KMS-11 (cell line): Measurements from ENCODE around the gene IQGAP2.
"Not testable (repeated sequence)": the region's sequence is repeated elsewhere in the genome, so short reads cannot be mapped to it uniquely, and the experiment has no call there.

ENCODE experiments used
- H2AFZ ChIP-seq: fragments of 200-600 bp; sonication (generic); 2 replicates; pipeline ENCODE4 v1.6.1; 2016; ENCODE audit warnings: antibody characterized with exemption, mixed run types, low read depth
- H3K27ac ChIP-seq: fragments of 200-600 bp; sonication (generic); 2 replicates; pipeline ENCODE4 v1.6.1; 2016; ENCODE audit warnings: mild to moderate bottlenecking, mixed run types
- H3K27me3 ChIP-seq: fragments of 200-600 bp; sonication (generic); 2 replicates; pipeline ENCODE4 v1.6.1; 2017; ENCODE audit warnings: mild to moderate bottlenecking, low read depth, mixed run types, moderate library complexity; ENCODE audit not compliant: insufficient read depth
- H3K36me3 ChIP-seq: fragments of 200-600 bp; sonication (generic); 2 replicates; pipeline ENCODE4 v1.6.1; 2017; ENCODE audit warnings: mild to moderate bottlenecking, mixed run types; ENCODE audit not compliant: insufficient read depth
- H3K4me1 ChIP-seq: fragments of 200-600 bp; sonication (generic); 2 replicates; pipeline ENCODE4 v1.6.1; 2016; ENCODE audit warnings: mild to moderate bottlenecking, low read depth, mixed run types; ENCODE audit not compliant: poor library complexity, severe bottlenecking
- H3K4me2 ChIP-seq: fragments of 200-600 bp; sonication (generic); 2 replicates; pipeline ENCODE4 v1.7.0; 2016; ENCODE audit warnings: mild to moderate bottlenecking, mixed run types
- H3K4me3 ChIP-seq: fragments of 200-600 bp; sonication (generic); IDR thresholded peaks from 2 replicates; pipeline ENCODE4 v1.6.1; 2017; ENCODE audit warnings: low read depth, low read length, mixed read lengths; ENCODE audit not compliant: insufficient read depth
- H3K79me2 ChIP-seq: fragments of 200-600 bp; sonication (generic); 2 replicates; pipeline ENCODE4 v1.6.1; 2016; ENCODE audit warnings: low read depth, mixed run types; ENCODE audit not compliant: insufficient read depth
- H3K9ac ChIP-seq: fragments of 200-600 bp; sonication (generic); 2 replicates; pipeline ENCODE4 v1.6.1; 2016; ENCODE audit warnings: mild to moderate bottlenecking, mixed run types
- H4K20me1 ChIP-seq: fragments of 200-600 bp; sonication (generic); 2 replicates; pipeline ENCODE4 v1.6.1; 2016; ENCODE audit warnings: mild to moderate bottlenecking, mixed run types; ENCODE audit not compliant: insufficient read depth
- TF ChIP-seq, protein P1 (sequence below): fragments of 200-600 bp; sonication (generic); conservative IDR thresholded peaks from 2 replicates; pipeline ENCODE4 v1.6.1; 2017; ENCODE audit warnings: low read depth, mild to moderate bottlenecking, antibody characterized with exemption, low read length, moderate library complexity, mixed read lengths

The IQGAP2 gene

DNA sequence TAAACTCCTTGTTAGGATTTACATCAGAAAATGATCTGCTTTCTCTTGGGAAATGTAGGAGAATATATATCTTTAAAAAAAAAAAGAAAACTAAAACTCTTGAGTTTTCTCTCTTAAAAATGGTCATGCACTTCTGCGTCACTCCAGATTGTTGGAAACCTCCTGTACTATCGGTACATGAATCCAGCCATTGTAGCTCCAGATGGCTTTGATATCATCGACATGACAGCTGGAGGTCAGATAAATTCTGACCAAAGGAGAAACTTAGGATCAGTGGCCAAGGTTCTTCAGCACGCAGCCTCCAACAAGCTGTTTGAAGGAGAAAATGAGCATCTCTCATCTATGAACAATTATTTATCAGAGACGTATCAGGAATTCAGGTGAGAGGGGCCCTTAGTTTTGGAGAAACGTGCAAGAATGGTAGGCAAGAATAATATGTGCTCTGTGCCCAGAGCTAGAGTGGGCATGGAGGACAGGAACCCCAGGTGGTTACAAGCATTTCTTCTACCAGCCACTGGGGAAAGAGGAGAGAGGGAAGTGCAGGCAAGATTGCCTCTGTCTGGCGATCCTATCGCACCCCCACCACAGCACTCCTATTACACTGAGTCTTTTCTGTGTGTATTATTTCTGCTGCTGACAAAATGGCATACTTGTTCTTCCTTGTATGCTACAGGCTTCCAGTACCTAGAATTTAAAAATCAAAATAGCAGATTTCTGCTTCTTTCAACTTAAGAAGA is 271.4 kb downstream of the IQGAP2 start:
- TF ChIP-seq, protein P1, sequence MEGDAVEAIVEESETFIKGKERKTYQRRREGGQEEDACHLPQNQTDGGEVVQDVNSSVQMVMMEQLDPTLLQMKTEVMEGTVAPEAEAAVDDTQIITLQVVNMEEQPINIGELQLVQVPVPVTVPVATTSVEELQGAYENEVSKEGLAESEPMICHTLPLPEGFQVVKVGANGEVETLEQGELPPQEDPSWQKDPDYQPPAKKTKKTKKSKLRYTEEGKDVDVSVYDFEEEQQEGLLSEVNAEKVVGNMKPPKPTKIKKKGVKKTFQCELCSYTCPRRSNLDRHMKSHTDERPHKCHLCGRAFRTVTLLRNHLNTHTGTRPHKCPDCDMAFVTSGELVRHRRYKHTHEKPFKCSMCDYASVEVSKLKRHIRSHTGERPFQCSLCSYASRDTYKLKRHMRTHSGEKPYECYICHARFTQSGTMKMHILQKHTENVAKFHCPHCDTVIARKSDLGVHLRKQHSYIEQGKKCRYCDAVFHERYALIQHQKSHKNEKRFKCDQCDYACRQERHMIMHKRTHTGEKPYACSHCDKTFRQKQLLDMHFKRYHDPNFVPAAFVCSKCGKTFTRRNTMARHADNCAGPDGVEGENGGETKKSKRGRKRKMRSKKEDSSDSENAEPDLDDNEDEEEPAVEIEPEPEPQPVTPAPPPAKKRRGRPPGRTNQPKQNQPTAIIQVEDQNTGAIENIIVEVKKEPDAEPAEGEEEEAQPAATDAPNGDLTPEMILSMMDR = no peak
- peaks cover 8% of the 10 kb centered on the region; the same call in 1 of the 2 replicates for H3K36me3 ChIP-seq
- no peak overlapping the region for H3K4me3 ChIP-seq
- H3K9ac ChIP-seq = no peak overlapping the region
- no peak overlapping the region for H3K27ac ChIP-seq
- no peaks in the 10 kb centered on the region for H4K20me1 ChIP-seq
- no peaks in the 10 kb centered on the region for H3K79me2 ChIP-seq
- H3K4me1 ChIP-seq = no peaks in the 10 kb centered on the region
- no peak overlapping the region for H2AFZ ChIP-seq
- H3K4me2 ChIP-seq = no peak overlapping the region
- H3K27me3 ChIP-seq = no peaks in the 10 kb centered on the region

DNA sequence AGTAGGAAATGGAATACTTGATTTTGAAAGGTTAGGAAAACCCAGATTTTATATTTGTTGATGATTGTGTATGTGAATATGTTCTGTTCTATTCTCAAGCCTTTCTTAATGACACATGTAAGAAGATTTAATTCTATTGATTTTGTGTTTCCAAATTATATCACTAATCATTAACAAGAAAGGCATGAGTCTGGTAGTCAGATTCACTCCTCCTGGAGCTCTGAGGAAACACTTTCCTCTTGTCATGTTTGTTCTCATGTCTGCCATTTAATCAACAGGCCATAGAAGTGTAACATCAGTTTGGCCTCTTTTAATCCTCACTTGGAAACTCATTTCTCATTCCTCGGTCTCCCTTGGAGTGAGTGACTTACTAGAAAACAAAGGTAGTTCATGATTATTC is 272.3 kb downstream of the IQGAP2 start:
- no peak overlapping the region for H3K4me3 ChIP-seq
- H3K4me1 ChIP-seq = peaks cover 3% of the 10 kb centered on the region
- TF ChIP-seq, protein P1 = no peak

DNA sequence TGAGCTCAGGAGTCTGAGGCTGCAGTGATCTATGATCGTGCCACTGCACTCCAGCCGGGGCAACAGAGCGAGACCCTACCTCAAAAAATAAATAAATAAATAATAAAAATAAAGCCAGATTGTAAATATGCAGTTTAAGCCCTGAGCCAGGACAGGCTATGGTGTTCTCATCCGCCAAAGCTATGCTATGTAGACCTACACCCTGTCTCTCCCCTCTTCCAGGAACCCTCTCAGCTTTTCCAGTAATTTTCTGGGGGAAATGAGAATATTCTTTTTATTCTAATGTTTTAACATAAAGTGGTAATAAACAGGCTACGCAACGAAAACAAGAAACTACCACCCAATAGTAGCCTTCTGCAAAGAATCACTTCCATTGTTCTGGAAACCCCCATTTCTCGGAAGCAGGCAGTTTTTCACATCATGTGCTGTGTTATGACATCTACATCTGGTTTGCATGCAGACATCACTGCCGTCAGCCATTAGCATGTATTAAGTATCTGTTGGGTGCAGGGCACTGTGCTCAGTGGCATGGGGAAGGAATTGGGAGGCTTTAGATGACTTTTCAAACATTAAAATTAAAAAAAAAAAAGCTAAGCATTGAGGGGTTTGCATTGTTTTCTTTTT is 274.9 kb downstream of the IQGAP2 start:
- no peaks in the 10 kb centered on the region for H3K79me2 ChIP-seq
- no peaks in the 10 kb centered on the region for H3K27me3 ChIP-seq
- no peak overlapping the region for H3K4me3 ChIP-seq
- H2AFZ ChIP-seq = no peak overlapping the region
- no peak overlapping the region for H3K9ac ChIP-seq
- H3K4me1 ChIP-seq = peaks cover 13% of the 10 kb centered on the region
- TF ChIP-seq, protein P1 = no peak
- no peak overlapping the region for H3K4me2 ChIP-seq
- no peaks in the 10 kb centered on the region for H4K20me1 ChIP-seq
- H3K36me3 ChIP-seq = peaks cover 8% of the 10 kb centered on the region; the same call in 1 of the 2 replicates
- no peak overlapping the region for H3K27ac ChIP-seq

More for the DNA sequence above, 272.3 kb downstream of the IQGAP2 start:
- no peaks in the 10 kb centered on the region for H3K79me2 ChIP-seq
- H3K36me3 ChIP-seq = peaks cover 8% of the 10 kb centered on the region; the same call in 1 of the 2 replicates
- H3K9ac ChIP-seq = no peak overlapping the region
- H3K4me2 ChIP-seq = no peak overlapping the region
- no peak overlapping the region for H3K27ac ChIP-seq
- H4K20me1 ChIP-seq = no peaks in the 10 kb centered on the region
- no peaks in the 10 kb centered on the region for H3K27me3 ChIP-seq
- H2AFZ ChIP-seq = no peak overlapping the region

DNA sequence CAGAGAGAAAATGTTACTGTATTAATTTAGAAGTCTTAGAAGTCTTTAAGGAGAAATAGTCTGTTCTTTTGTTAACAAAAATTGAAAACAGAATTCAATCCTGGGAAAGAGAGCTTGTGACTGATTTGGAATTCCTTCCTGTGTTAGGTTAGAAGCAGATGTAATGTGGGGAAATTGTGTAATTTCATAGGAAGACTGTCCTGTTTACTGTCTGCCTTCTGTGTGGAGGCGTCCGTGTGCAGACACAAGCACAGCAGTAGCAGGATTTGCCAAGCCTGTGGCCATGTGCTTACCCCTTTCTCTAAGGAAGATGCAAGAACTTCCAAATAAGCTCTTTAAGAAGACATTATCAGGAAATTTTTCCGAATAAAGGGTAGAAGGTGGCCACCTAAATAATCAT is 276.1 kb downstream of the IQGAP2 start:
- Histone ChIP-seq H3K36me3 (peaks cover 8% of the 10 kb centered on the region; the same call in 1 of the 2 replicates), H3K4me1 (peaks cover 13% of the 10 kb centered on the region), H2AFZ (no peak overlapping the region), H3K4me3 (no peak overlapping the region), H3K9ac (no peak overlapping the region), H3K79me2 (no peaks in the 10 kb centered on the region), H3K4me2 (no peak overlapping the region), H4K20me1 (no peaks in the 10 kb centered on the region), H3K27me3 (no peaks in the 10 kb centered on the region), H3K27ac (no peak overlapping the region)
- TF ChIP-seq, protein P1 = no peak

DNA sequence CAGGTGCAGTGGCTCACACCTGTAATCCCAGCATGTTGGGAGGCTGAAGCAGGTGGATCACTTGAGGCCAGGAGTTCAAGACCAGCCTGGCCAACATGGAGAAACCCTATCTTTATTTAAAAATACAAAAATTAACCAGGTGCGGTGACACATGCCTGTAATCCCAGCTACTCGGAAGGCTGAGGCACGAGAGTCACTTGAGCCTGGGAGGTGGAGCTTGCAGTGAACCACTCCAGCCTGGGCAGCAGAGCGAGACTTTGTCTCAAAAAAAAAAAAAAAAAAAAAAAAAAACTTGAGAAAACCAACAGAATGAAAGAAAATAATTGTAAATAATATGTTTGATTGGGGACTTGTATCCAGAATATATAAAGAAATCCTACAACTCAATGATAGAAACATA is 277.7 kb downstream of the IQGAP2 start:
- not testable (repeated sequence) for H3K9ac ChIP-seq, H3K4me2 ChIP-seq, H3K36me3 ChIP-seq, H3K4me3 ChIP-seq, H3K79me2 ChIP-seq, H3K27me3 ChIP-seq, H4K20me1 ChIP-seq, H2AFZ ChIP-seq, H3K27ac ChIP-seq
- H3K4me1 ChIP-seq = peaks cover 13% of the 10 kb centered on the region
